NCI-H1105 (cell line): ENCODE results near the gene POR.
"Not testable (repeated sequence)": the region's sequence is repeated elsewhere in the genome, so short reads cannot be mapped to it uniquely, and the experiment has no call there.

Experiments used
- DNase-seq: peaks from one replicate; lab custom pipeline; 2025; lab: John Stamatoyannopoulos, UW

Gene POR

DNA sequence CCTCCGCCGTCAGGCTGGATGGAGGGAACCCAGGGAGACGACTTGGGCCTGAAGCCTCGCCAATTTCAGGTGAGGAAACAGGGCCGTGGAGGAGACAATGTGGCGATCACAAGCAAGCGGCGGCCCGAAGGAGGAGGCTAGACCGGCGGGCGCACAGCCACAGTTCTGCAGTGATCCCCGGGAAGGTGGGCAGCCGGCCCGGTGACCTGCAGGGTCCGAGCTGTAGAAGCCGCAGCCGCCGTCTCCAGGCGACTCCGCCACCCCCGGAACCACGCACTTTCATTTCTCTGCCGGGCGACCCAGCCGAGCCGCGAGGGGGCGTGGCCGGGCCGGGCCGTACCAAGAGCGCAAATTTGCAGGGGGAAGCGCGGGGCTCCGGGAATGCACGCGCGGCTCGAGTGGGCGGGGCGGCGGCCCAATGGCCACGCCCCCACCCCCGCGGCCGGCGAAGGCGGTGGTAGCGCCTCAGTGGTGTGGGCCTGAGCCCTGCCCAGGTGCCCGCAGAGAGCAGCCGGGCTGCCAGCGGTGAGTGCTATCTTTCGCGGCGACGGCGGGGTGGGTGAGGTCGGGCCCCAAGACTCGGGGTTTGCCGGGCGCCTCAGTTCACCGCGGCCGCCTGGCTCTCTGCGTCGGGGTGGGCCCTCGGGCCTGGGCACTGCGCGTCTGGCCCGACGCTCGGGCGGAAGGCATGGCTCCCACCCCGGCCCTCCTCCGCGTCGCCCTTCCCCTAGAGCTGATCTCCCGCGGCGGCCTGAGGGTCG lies at the start of gene POR:
Gene POR, plus strand, starts transcription at position 501 of the 761 bp plus-strand sequence. CDS start 38,847 bp downstream, outside the sequence.
- DNase-seq = peak; percentile 90

DNA sequence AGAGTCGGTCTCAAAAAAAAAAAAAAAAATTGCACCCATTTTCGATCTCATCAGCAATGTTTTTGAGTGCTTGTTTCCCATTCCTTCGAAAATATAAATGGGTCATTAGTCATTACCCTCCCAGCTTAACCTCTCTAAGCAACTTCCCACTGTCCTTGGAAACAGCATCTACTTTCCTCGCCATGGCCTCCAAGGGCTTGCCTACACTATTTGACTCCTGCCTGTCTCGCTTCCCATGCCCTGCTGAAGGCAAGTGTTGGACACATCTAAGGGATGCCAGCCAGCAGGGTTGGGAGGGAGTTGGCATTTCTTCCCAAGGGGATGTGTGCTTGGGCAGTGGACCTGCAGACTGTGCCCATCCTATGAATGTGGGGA lies 48.9 kb upstream of the POR start:
- DNase-seq = no peak

DNA sequence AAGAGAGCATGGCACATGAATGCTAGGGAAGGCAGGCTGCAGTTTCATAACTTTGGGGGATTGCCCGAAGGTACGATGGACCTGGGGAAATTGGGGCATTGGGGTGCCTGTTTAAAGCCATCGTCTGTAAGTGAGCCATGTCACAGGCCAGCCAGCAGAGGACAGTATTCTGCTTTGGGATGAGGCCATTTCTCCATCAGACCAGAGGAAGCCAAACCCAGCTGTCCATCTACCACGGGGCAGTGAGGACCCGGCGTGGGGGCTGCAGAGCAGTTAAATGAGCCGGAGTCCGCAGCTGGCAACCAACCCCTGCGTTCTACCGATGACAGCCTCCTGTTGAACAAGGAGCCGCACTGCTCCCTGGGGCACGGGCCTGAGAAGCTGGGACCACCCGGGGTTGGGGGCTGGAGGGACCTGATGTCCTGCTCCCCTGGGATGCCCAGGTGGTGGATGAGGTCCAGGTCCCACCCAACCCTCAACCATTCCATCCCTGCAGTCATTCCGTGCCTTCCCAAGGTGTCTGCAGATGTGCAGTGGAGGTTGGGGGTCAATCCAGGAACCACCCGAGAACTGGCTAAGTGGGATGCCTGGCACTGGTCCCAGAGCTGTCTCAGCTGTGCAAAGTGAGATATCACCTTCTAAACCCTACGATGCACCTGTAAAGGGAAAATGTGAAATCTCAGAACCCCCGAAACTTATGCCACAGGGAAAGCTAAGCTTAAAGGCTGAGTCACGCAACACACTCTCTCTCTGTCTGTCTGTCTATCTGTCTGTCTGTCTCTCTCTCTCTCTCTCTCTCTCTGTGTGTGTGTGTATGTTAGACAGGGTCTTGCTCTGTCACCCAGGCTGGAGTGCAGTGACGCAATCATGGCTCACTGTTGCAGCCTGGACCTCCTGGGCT lies 48.2 kb upstream of the POR start:
- peak; percentile 45 for DNase-seq

DNA sequence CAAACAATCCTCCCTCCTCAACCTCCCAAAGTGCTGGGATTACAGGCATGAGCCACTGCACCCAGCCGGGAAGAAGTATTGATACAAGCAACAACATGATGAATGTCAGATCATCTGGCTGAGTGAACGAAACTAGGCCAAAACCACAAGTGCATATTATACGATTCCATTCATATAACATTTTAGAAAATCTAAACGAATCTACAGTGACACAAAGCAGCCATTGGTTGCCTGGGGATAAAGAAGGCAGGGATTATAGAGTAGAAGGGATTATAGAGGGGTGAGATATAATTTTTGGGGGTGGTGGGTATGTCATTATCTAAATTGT lies 47.6 kb upstream of the POR start:
- no peak for DNase-seq

DNA sequence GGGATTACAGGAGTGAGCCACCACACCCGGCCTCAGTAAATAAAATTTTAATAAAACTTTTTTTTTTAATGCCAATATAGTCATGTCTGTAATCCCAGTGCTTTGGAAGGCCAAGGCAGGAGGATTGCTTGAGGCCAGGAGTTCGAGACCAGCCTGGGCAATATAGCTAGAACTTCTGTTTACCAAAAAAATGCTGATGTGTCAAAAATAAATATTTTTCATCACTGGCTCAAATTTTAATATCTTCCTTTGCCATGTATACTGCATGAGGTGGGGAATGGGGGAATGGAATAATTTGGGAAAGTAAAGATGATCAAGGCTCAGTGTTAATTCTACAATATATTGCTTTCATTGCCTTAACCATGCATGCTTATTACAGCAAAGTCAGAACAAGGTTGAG lies 46.8 kb upstream of the POR start:
- no peak for DNase-seq

DNA sequence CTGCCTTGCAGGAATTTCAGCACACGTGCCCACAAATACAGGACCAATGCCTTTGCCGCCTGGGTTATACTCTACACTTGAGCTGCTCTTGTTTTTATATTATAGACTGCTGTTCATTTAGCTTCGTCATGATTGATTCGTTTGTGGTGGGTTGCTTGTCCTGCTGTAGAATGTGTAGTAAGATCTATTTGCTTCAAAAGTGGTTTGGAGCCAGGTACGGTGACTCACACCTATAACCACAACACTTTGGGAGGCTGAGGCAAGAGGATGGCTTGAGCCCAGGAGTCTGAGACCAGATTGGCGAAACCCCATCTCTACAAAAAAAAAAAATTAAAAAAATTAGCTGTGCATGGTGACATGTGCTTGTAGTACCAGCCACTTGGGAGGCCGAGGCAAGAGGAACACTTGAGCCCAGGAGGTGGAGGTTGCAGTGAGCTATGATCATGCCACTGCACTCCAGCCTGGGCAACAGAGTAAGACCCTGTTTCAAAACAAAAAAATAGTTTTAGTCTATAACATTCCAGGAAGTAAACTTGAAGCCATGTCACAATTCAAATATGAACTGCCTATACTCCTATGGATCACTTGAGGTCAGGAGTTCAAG lies 45.1 kb upstream of the POR start:
- DNase-seq = no peak

DNA sequence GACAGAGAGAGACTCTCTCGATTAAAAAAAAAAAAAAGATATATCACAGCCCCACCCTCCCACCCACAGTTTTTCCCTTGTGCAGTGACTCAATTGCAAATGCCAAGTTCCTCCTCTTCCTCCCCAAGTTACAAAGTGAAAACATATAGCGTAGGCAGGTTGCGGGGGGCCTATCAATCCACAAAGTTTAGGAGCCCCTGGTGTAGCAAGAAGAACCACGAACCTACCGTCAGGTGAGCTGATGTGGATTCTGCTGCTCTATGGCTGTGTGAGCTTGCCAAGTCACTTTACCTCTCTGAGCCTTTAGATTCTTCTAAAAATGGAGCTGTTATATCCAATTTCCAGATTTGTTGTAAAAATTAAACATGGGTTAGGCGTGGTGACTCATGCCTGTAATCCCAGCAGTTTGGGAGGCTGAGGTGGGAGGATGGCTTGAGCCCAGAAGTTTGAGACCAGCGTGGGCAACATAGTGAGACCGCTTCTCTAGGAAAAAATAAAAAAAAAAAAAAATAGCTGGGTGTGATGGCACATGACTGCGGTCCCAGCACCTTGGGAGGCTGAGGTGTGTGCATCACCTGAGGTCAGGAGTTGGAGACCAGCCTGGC lies 44.3 kb upstream of the POR start:
- no peak for DNase-seq

DNA sequence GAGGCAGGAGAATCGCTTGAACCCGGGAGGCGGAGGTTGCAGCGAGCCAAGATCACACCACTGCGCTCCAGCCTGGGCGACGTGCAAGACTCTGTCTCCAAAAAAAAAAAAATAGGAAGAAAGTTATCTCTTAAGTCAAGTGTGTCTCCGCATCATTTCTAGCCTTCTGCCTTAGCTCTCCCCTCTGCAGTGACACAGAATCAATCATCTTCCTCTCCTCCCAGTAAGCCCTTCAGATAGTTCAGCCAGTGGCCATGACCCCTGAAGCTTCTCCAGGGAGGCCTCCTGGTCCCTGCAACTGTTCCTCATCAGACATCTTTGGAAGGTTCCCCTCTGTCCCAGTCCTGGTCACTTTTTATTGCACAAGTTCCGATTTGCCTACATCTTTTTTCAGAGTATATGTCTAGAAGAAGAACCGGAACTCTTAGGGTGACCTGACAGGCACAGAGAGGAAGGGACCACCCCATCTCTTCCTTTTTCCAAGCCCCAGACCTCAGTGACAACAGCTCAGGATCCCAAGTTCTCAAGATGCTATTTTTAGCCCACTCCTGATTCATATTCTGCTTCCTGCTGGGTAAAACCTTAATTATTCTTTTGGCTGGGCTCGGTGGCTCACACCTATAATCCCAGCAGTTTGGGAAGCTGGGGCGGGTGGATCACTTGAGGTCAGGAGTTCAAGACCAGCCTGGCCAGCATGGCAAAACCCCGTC lies 42.7 kb upstream of the POR start:
- no peak for DNase-seq

DNA sequence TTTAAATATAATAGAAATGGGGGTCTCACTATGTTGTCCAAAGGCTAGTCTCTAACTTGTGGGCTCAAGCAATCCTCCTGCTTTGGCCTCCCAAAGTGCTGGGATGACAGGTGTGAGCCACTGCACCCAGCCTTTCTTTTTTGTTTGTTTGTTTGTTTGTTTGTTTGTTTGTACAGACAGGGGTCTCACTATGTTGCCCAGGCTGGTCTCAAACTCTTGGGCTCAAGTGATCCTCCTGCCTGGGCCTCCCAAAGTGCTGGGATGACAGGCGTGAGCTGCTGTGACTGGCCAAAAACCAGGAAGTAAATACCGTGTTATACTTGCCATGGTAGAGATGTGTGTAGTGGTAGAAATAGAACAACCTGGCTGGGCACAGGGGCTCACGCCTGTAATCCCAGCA lies 40.8 kb upstream of the POR start:
- not testable (repeated sequence) for DNase-seq

DNA sequence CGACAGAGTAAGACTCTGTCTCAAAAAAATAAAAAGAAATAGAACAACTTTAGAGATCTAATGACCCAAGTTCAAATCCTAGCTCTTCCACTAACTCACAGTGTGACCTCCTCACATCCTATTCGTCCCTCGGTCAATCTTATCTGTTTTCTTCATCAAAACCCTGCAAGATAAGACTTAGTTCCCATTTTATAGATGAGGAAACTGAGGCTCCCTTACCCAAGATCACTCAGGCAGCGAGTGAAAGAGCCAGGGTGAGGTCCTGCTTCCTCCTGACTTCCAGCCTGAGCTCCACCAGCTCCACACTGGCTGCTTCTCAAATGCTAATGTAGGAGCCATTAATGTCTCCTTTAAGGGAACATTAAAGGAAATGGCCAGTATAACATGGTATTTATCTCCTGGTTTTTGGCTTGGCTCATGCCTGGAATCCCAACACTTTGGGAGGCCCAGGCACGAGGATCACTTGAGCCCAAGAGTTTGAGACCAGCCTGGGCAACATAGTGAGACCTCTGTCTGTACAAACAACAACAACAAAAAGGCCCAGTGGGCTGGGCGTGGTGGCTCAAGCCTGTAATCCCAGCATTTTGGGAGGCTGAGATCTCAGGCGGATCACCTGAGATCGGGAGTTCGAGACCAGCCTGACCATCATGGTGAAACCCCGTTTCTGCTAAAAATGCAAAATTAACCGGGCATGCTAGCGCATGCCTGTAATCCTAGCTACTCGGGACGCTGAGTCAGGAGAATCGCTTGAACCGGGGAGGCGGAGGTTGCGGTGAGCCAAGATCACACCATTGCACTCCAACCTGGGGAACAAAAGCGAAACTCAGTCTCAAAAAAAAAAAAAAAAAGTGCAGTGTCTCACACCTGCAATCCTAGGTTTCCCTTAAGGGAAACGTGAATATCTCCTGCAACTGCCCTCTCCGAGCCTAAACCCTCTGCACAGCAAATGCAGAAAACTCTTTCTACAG lies 39.6 kb upstream of the POR start:
- DNase-seq = no peak

DNA sequence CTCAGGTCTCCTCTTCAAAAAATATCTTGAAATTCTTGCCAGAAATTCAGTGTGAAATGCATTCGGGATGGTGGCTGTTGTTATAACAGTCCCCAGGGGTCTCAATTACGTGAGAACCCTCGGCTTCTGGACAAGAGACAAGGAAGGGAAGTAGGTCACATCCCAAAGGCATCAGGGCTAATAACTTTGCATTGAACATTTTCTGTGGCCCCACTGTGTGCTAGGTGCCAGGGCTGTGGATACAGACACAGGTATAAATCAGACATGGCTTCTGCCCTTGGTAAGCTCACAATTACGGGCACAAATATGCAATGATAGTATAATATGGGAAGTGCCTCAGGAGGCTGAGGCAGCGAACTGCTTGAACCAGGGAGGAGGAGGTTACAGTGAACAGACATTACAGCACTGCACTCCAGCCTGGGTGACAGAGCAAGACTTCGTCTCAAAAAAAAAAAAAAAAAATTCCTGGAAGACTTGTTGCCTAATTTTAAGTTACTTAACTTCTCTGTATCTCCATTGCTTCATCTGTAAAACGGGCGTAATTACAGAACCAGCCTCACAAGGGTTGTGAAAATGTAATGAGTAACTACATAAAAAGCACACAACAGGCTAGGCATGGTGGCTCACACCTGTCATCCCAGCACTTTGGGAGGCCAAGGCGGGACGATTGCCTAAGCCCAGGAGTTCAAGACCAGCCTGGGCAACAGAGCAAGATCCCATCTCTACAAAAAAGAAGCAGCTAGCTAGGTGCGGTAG lies 38.7 kb upstream of the POR start:
- no peak for DNase-seq

DNA sequence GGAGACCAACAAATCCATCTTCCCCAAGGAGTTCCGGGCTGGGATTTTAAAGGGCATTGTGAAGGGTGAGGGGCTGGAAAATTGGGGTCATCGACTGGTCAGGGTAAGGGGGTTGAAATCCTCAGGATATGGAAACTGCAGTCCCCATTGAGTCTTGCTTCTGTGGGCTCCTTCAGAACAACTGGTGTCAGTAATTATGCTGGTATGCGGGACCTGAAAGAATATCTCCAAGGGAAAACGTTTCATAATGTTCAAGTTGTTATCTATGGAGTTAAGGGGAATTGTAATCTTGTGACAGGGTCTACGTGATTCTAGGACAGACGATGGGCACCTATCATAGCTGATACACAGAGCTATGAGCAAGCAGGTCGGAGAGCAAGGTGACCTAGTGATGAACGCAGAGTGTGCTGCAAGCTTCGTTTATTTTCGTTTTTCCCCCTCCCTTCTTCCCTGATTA lies 36.6 kb upstream of the POR start:
- no peak for DNase-seq

DNA sequence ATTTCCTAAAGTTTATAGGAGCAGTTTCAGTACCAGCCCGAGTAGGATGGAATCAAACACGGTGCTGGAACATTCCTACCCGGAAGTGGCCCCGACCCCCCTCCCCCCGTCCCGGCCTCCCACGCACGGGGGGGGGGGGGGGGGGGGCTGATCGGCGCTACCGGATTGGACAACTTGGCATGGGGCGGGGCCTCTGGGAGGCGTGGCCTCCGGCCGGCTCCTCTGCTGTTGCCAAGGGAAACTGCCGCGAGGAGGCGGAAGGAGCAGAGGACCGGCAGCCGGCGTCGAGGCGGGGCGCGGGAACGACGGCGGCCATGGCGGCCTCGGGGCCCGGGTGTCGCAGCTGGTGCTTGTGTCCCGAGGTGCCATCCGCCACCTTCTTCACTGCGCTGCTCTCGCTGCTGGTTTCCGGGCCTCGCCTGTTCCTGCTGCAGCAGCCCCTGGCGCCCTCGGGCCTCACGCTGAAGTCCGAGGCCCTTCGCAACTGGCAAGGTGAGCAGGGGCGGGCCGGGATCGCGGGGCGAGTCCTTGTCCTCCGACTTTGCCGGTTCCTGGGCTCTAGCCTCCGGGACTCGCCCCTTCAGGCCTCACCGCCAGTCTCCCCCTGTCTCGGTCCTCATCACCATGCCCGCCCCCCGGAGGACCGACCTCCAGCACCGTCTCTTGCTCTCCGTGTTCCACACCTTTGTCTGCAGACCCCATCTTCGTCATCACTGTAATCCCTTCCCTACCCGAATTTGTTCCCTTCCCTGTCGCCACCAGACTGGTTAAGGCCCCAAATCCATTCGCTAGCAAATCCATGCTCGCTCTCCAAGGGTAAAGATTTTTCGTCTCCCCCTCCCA lies 36.0 kb upstream of the POR start, which contains the start of gene RHBDD2:
Gene RHBDD2, plus strand, starts transcription at position 266 of the 843 bp plus-strand sequence. Its CDS starts 49 bp downstream, at position 315.
- peak; percentile 95 for DNase-seq

DNA sequence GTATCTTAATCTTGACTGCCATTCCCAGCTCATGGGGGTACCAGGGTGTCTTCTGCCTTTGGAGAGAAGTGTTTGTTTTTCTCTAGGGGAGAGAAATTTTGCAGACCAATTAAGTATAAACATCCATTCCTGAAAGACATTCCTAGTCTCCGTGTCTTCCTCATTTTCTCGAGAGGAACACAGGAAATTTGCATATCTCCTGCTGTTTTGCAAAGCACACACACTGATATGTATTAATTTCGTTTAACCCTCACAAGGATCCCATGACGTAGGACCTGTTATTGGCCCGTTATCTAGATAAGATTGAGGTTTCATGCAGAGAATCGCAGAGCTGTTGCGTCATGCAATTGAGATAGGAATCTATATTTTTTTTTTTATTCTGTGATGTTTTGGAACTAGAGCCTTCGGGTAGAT lies 35.2 kb upstream of the POR start:
- no peak for DNase-seq

DNA sequence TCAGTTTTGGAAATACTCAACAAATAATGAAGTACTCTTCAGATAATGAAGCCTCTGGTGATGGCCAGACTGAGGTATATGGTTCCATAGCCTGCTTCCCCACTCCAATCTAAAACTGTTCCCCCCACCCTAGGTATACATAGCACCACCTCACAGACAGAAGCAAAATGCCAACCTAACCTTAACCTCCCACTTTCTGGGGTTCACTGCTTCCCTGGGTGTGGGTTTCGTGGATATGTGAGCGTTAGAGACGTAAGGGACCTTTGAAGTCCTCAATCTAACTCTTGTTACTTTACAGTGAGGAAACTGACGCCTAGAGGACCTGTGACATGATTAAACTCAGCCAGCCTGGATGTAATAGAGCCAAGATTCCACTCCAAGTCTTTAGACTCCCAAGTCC lies 34.7 kb upstream of the POR start:
- no peak for DNase-seq

DNA sequence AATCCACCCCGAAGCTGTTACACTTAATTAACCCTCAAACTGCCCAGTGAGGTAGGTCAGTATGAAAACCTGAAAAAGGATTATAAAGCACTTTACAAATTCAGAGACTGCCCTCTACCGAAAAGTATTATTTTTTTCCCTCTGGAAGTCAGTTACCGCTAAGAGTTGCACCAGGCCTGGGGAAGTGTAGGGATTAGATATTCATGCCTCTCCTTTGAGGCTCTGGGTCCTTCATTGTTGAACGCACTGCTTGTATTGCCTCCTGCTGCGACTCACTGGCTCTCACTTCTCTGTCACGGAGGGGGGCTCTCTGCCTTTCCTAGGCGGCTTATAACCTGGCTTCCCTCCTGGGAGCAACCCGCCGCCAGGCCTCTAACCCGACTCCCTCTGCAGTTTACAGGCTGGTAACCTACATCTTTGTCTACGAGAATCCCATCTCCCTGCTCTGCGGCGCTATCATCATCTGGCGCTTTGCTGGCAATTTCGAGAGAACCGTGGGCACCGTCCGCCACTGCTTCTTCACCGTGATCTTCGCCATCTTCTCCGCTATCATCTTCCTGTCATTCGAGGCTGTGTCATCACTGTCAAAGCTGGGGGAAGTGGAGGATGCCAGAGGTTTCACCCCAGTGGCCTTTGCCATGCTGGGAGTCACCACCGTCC lies 33.4 kb upstream of the POR start:
- DNase-seq = no peak

DNA sequence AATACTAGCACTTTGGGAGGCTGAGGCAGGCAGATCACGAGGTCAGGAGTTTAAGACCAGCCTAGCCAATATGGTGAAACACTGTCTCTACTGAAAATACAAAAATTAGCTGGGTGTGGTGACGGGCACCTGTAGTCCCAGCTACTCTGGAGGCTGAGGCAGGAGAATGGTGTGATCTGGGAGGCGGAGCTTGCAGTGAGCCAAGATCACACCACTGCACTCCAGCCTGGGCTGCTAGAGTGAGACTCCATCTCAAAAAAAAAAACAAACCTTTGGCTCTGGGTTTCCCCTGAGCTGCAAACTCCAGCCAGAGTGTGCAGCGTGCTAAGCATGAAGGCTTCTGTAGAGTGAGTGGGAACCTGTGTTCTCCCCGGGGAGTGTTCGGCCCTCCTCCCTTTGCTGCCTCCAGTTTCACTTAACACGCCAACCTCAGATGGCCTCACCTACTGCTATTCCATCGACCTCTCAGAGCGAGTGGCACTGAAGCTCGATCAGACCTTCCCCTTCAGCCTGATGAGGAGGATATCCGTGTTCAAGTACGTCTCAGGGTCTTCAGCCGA lies 31.6 kb upstream of the POR start:
- not testable (repeated sequence) for DNase-seq

DNA sequence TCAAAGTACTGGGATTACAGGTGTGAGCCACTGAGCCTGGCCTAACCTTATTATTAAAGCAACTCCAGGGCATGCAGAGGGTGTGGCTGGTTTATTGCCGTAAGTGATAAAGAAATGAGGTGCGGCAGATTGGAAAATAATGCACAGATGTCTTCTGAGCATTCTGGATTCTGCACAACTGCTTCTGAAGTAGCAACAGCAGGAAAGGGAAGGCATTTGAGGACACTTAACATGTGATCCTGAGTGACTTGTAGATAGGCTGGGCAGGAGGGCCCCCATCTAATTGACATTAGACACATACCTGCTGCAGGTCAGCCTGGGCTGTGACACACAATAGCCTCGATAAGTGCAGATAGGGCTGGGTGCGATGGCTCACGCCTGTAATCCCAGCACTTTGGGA lies 30.5 kb upstream of the POR start:
- no peak for DNase-seq
